Ovary (tissue), 9 donors: Measurements from ENCODE around the gene MTHFS. TPM values are rescaled to one million over a fixed set of nuclear protein-coding genes. Genes with fewer than 3 reads are reported as not detected.

Experiments used
- DNase-seq, 5 donors: peaks; one replicate each; pipeline ENCODE4 v3.0.0-alpha.2; 2019 to 2020
- H3K27ac ChIP-seq, 2 donors: fragments of 200-600 bp; one replicate each; pipeline versions ENCODE4 v1.5.1 to v1.8.0; 2019 to 2022
- H3K27me3 ChIP-seq: fragments of 200-600 bp; one replicate; pipeline ENCODE4 v1.8.0; 2022
- H3K36me3 ChIP-seq: fragments of 200-600 bp; sonication (generic); one replicate; pipeline ENCODE4 v1.5.1; 2019
- H3K4me1 ChIP-seq: one replicate; pipeline ENCODE4 v1.8.1; 2013; ENCODE audit warnings: mild to moderate bottlenecking, moderate library complexity; ENCODE audit not compliant: insufficient read depth
- H3K4me3 ChIP-seq: fragments of 200-600 bp; sonication (generic); one replicate; pipeline ENCODE4 v1.5.1; 2017
- H3K9me3 ChIP-seq, 2 donors: fragments of 200-600 bp in 1 of 2; sonication (generic) in 1 of 2; one replicate each; pipeline versions ENCODE4 v1.5.1 to v1.8.1; 2013 to 2019; ENCODE audit warnings: mild to moderate bottlenecking in 1 of 2, moderate library complexity in 1 of 2
- EP300 ChIP-seq: sonication (generic); formaldehyde crosslinking; IDR thresholded peaks from one replicate; pipeline ENCODE4 v1.6.1; 2017; ENCODE audit warnings: antibody characterized with exemption
- POLR2A ChIP-seq: fragments of 450-650 bp; IDR thresholded peaks from one replicate; pipeline ENCODE4 v1.6.1; 2017; ENCODE audit warnings: antibody characterized with exemption, mild to moderate bottlenecking, moderate library complexity
- WGBS, 3 donors: extraction: QIAGEN DNeasy Blood & Tissue Kit in 1 of 3; methylation state at CpG; one replicate each; pipeline versions ENCODE4 v1.1.5 to v1.1.7; 2013 to 2017; 5-methylcytosine and 5-hydroxymethylcytosine counted together
- intact Hi-C, 4 donors: fragments of 100-400 bp; cut with DNase I; formaldehyde crosslinking; loops; one replicate each; pipeline versions ENCODE4 v1.11.0 to v1.15.1; 2022 to 2023
- polyA plus RNA-seq, 2 donors: library from polyadenylated mRNA; stranded (reverse); fragments of 200-250 nt in 1 of 2; fragments of 350-450 nt in 1 of 2; fragmentation: Illumina TruSeq in 1 of 2; extraction: RNeasy Lipid Tissue Mini Kit (QIAGEN cat#74804) in 1 of 2; gene quantifications; one replicate each; pipeline ENCODE4 v1.2.3, GENCODE V29; 2013 to 2014
- total RNA-seq, 7 donors: library from RNA; depleted of rRNA in 2 of 7; stranded (reverse); fragments of >200 nt in 2 of 7; fragmentation: NEBNext Ultra II Directional in 3 of 7; extraction: Animal tissue kit (Norgen Biotek cat#: 25700) in 3 of 7; gene quantifications; one replicate each; pipeline versions ENCODE4 v1.1.0 to v1.2.4, GENCODE V29; 2016 to 2023
- TF ChIP-seq, protein P1 (sequence below), 3 donors: fragments of 450-650 bp in 2 of 3; fragments of 200-600 bp in 1 of 3; IDR thresholded peaks; one replicate each; pipeline versions ENCODE4 v1.5.1 to v1.8.0; 2016 to 2022; ENCODE audit warnings: antibody characterized with exemption in 3 of 3, mild to moderate bottlenecking in 1 of 3
- donor health status: DM: no; HTN: no; CAD: no; lungs with moderate emphysema.
- donor health status: DM: no; HTN: no; CAD: no.
- donor health status: Bipolar disorder and iron deficiency.
- donor health status: DM: yes; HTN: yes; CAD: no.
- donor health status: DM: no; HTN: no; CAD: no.
- donor health status: DM: yes; HTN: yes; CAD: no.

MTHFS gene
- total and polyA plus RNA-seq, 9 donors, result 5.6 to 25.0 (median 14.2) TPM

- H3K27me3 ChIP-seq, result no peaks in the 10 kb centered on the region
- DNase-seq, result no peak
- TF ChIP-seq, protein P1, sequence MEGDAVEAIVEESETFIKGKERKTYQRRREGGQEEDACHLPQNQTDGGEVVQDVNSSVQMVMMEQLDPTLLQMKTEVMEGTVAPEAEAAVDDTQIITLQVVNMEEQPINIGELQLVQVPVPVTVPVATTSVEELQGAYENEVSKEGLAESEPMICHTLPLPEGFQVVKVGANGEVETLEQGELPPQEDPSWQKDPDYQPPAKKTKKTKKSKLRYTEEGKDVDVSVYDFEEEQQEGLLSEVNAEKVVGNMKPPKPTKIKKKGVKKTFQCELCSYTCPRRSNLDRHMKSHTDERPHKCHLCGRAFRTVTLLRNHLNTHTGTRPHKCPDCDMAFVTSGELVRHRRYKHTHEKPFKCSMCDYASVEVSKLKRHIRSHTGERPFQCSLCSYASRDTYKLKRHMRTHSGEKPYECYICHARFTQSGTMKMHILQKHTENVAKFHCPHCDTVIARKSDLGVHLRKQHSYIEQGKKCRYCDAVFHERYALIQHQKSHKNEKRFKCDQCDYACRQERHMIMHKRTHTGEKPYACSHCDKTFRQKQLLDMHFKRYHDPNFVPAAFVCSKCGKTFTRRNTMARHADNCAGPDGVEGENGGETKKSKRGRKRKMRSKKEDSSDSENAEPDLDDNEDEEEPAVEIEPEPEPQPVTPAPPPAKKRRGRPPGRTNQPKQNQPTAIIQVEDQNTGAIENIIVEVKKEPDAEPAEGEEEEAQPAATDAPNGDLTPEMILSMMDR (IDR thresholded peaks at IDR 0.05), result no peak
- TF ChIP-seq POLR2A, result no peak
- TF ChIP-seq EP300, result no peak
- no peak overlapping the region for H3K4me3 ChIP-seq
- no peaks in the 10 kb centered on the region for H3K36me3 ChIP-seq
- H3K27ac ChIP-seq, result no peak overlapping the region
- no peaks in the 10 kb centered on the region for H3K9me3 ChIP-seq
- H3K4me1 ChIP-seq, result no peaks in the 10 kb centered on the region
- intact Hi-C loops, result no loop called here
- WGBS, 3 donors, result 93 to 98% (median 96%) methylated on average over 14 of the region's 14 CpGs
These were observed 66.9 kb downstream of the MTHFS start for GRCh38 chr15:79829950-79830349.

DNA sequence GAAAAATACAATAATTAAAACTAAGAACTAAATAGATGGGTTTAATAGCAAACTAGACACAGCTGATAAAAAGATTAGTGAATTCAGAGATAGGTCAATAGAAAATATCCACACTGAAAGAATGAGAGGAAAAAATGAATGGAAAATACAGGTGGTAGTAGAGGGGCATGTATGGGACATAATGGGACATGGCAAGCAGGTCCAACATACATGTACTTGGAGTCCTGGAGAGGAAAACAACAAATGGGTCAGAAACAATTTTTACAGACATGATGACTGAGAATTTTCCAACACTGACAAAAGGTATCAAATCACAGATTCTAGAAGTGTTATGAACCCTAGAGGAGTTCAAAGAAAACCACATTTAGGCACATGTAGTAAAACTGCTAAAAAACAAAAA lies 68.4 kb downstream of the MTHFS start:
- TF ChIP-seq EP300, result no peak
- Histone ChIP-seq H3K9me3 (no peaks in the 10 kb centered on the region), H3K27ac (no peak overlapping the region), H3K4me3 (no peak overlapping the region), H3K4me1 (peaks cover under 1% of the 10 kb centered on the region), H3K27me3 (no peaks in the 10 kb centered on the region), H3K36me3 (no peaks in the 10 kb centered on the region)
- intact Hi-C loops, result no loop called here
- DNase-seq, result no peak

DNA sequence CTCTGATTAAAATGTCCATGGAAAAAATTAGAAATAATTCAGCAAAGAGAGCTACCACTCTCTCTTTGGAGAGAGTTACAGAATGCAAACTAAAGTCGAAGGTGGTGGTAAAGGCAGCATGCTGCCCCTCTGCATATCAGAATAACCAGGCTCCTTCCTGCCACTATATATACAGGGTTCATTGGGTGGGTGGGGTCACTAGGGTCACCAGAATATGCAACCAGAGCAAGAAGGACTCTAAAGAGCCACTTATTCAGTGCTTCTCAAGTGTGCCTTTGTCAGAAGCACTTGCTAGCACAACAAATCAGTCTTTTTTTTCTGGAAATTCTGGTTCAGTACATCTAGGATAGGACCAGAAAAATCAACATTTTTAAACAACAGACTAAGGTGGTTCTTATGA lies 70.0 kb downstream of the MTHFS start:
- WGBS, 3 donors, result 78 to 86% (median 82%) methylated on average over 1 of the region's 1 CpG
- DNase-seq, result no peak
- no peak for TF ChIP-seq POLR2A
- TF ChIP-seq, protein P1 (IDR thresholded peaks at IDR 0.05), result no peak
- TF ChIP-seq EP300, result no peak
- Histone ChIP-seq H3K4me1 (peaks cover 3% of the 10 kb centered on the region), H3K4me3 (no peak overlapping the region), H3K36me3 (no peaks in the 10 kb centered on the region), H3K27me3 (no peaks in the 10 kb centered on the region), H3K27ac (no peak overlapping the region), H3K9me3 (no peaks in the 10 kb centered on the region)
- intact Hi-C loops, result no loop called here

DNA sequence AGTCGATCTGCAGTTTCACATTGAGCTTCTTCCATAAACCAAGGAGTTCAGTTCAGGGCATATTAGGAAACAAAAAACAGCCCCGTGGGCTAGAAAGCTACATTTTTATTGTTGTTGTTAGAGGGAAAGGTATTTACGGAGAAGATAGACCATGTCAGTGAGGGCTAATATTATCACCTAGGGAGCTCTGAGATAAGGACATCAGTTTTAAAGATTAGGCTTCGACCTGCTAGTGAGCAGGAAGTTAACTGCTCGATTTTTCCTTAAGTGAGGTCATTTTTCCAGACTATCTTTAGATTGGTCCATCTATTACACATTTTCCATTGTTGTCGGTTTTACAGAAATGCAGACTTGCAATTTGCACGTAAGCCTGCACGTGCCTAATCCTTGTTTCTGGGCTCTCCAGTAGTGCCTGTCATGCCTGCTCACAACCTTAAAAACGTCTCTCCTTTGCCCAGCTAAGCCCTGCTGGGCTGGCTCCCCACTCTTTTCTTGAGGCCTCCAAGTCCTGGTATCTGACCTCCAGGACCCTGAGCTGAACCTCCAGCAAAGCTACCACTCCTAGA lies 72.6 kb downstream of the MTHFS start:
- 19 to 26% (median 25%) methylated on average over 9 of the region's 9 CpGs for WGBS, 3 donors
- Histone ChIP-seq H3K9me3 (no peaks in the 10 kb centered on the region), H3K4me3 (no peak overlapping the region), H3K27me3 (no peaks in the 10 kb centered on the region), H3K36me3 (no peaks in the 10 kb centered on the region), H3K27ac (no peak overlapping the region), H3K4me1 (peaks cover 3% of the 10 kb centered on the region)
- no peak for DNase-seq
- no peak for TF ChIP-seq POLR2A
- intact Hi-C loops, result no loop called here

GRCh38 chr15:79820820-79821219 lies 76.0 kb downstream of the MTHFS start:
- H3K4me3 ChIP-seq, result no peak overlapping the region
- H3K27me3 ChIP-seq, result no peaks in the 10 kb centered on the region
- H3K36me3 ChIP-seq, result no peaks in the 10 kb centered on the region
- intact Hi-C loops, result no loop called here
- TF ChIP-seq EP300 (no peak), POLR2A (no peak)
- TF ChIP-seq, protein P1 (IDR thresholded peaks at IDR 0.05), result no peak
- no peak overlapping the region for H3K27ac ChIP-seq
- DNase-seq, result no peak
- WGBS, 3 donors, result 87 to 92% (median 89%) methylated on average over 2 of the region's 2 CpGs
- no peaks in the 10 kb centered on the region for H3K9me3 ChIP-seq
- H3K4me1 ChIP-seq, result peaks cover 3% of the 10 kb centered on the region

- Histone ChIP-seq H3K27ac (no peak overlapping the region), H3K27me3 (no peaks in the 10 kb centered on the region), H3K4me1 (peaks cover 3% of the 10 kb centered on the region), H3K4me3 (no peak overlapping the region), H3K9me3 (no peaks in the 10 kb centered on the region), H3K36me3 (no peaks in the 10 kb centered on the region)
- no peak for DNase-seq
- TF ChIP-seq POLR2A (no peak), EP300 (no peak)
- TF ChIP-seq, protein P1 (IDR thresholded peaks at IDR 0.05), result no peak
- intact Hi-C loops, result no loop called here
These were observed 76.6 kb downstream of the MTHFS start for GRCh38 chr15:79820176-79820575.
